PFSK-1 (cell line): Measurements from ENCODE around the gene ZCCHC17.

ENCODE experiments used
- FOXP2 ChIP-seq: optimal IDR thresholded peaks from 2 replicates; pipeline ENCODE3; 2011; ENCODE audit warnings: borderline replicate concordance, control low read depth, inconsistent platforms; ENCODE audit not compliant: insufficient read depth; ENCODE audit errors: extremely low read length, extremely low read depth
- POLR2AphosphoS5 ChIP-seq: IDR thresholded peaks from 2 replicates; pipeline ENCODE4 v1.6.1; 2012; ENCODE audit warnings: low read depth, mild to moderate bottlenecking, control low read depth, low read length, moderate library complexity
- SIN3A ChIP-seq: IDR thresholded peaks from 2 replicates; pipeline ENCODE4 v1.6.1; 2012; ENCODE audit warnings: mild to moderate bottlenecking, low read length, moderate library complexity, borderline replicate concordance; ENCODE audit not compliant: insufficient read depth
- TAF1 ChIP-seq: IDR thresholded peaks from 2 replicates; pipeline ENCODE4 v1.6.1; 2012; ENCODE audit warnings: low read length, control low read depth, borderline replicate concordance; ENCODE audit not compliant: insufficient read depth
- TF ChIP-seq, protein P1 (sequence below), 2 experiments: IDR thresholded peaks; 2 replicates each; pipeline versions ENCODE4 v1.6.1 to v1.8.0; 2011 to 2012; ENCODE audit warnings: low read depth in 2 of 2, low read length in 2 of 2, control low read depth in 1 of 2, inconsistent platforms in 1 of 2, mild to moderate bottlenecking in 1 of 2, moderate library complexity in 1 of 2; ENCODE audit not compliant: insufficient read depth in 1 of 2

The ZCCHC17 gene

DNA sequence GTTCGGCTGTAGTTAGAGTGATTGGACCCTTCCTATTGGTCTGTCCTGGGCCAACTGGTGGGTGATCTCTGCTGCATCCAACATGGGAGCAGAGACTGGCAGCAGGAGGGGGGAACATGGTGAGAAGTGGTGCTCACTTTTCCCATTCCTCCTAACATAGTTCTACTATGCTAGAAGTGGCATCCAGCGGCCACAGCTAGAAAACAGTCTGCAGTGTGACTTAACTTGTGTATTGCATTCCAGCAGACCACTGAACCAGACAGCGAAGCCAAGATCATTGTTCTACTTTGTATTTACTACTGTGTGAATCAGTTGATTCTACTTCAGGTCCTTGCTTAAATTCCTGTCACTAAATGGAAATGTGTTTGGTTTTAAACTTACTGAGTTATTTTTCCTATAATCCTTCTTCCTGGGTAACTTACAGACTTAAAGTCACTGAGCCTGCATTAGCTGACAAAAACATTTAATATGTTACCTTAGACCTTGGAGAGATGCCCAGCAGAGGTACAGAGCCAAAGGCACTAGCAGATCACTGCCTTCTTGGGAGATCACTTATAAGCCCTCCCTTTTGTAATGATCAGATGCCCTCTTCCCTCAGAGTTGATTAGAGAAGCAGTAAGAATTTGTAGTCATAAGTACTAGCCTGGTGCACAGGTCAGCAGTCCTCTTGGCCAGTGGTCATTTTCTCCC lies 67.9 kb downstream of the ZCCHC17 start:
- TF ChIP-seq TAF1 (no peak), POLR2AphosphoS5 (no peak), SIN3A (no peak), FOXP2 (no peak)
- TF ChIP-seq, protein P1, sequence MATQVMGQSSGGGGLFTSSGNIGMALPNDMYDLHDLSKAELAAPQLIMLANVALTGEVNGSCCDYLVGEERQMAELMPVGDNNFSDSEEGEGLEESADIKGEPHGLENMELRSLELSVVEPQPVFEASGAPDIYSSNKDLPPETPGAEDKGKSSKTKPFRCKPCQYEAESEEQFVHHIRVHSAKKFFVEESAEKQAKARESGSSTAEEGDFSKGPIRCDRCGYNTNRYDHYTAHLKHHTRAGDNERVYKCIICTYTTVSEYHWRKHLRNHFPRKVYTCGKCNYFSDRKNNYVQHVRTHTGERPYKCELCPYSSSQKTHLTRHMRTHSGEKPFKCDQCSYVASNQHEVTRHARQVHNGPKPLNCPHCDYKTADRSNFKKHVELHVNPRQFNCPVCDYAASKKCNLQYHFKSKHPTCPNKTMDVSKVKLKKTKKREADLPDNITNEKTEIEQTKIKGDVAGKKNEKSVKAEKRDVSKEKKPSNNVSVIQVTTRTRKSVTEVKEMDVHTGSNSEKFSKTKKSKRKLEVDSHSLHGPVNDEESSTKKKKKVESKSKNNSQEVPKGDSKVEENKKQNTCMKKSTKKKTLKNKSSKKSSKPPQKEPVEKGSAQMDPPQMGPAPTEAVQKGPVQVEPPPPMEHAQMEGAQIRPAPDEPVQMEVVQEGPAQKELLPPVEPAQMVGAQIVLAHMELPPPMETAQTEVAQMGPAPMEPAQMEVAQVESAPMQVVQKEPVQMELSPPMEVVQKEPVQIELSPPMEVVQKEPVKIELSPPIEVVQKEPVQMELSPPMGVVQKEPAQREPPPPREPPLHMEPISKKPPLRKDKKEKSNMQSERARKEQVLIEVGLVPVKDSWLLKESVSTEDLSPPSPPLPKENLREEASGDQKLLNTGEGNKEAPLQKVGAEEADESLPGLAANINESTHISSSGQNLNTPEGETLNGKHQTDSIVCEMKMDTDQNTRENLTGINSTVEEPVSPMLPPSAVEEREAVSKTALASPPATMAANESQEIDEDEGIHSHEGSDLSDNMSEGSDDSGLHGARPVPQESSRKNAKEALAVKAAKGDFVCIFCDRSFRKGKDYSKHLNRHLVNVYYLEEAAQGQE (IDR thresholded peaks at IDR 0.05; ENCODE audit: insufficient read depth in 1 of 2, low read depth in 2 of 2, low read length in 2 of 2): no peak

DNA sequence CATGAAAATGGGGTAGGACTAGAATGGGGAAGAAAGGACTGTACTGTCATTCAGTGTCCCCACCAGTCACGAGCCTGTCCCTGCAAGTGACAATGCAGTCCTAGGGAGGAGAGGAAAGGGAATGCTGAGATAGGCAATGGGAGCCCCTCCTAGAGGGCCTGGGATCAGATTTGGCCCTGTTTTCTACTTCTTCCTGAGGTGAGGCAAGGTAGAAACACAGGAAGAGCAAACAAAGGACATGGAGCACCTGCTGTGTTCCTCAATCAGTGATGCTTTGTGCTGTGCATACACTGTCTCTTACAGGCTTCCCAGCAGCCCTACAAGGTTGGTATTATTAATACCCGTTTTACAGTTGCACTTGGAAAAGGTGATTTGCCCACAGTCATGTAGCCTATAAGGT lies 70.0 kb downstream of the ZCCHC17 start:
- TF ChIP-seq FOXP2: no peak
- TF ChIP-seq SIN3A: no peak
- TF ChIP-seq POLR2AphosphoS5: no peak
- TF ChIP-seq TAF1: no peak
- TF ChIP-seq, protein P1 (IDR thresholded peaks at IDR 0.05; ENCODE audit: insufficient read depth in 1 of 2, low read depth in 2 of 2, low read length in 2 of 2): no peak

DNA sequence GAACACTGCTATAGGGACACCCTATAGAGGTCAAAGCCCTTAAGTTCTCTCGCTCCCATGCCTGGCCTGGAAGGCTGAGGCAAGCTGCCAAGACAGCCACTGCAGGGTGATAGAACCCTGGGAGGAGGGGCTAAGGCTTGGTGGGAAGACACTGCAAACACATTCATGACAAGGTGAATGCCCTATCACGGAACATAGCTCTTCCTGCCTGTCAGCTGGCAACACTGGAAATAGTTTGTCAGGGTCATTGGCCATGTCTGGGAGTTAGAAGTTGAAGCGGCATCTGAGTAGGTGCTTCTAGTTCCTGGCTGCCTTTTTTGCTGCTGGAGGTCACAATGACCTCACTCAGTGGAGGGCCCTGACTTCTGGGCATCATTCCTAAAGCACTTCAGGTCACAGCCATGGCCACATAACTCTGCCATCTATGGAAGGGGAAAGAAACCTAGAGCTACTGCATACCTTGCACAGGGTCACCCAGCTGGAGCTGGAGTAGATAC lies 71.8 kb downstream of the ZCCHC17 start:
- TF ChIP-seq FOXP2 (no peak), TAF1 (no peak), SIN3A (no peak)
- TF ChIP-seq, protein P1 (IDR thresholded peaks at IDR 0.05; ENCODE audit: insufficient read depth in 1 of 2, low read depth in 2 of 2, low read length in 2 of 2): no peak

DNA sequence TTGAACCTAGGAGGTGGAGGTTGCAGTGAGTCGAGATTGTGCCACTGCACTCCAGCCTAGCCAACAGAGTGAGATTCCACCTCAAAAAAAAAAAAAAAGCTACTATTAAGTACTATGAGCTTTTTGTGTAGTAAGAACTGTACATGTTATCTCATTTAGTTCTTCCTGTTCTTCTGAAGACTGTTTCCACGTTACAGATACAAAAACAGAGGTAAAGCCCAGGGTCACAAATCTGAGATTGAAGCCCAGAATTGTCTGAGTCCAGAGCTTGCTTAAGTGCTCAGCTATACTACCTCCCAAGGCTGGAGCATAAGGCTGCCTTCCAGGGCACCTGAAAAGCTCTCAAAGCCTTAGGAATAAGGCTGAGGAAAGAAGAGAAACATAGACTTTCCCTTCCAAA lies 73.2 kb downstream of the ZCCHC17 start:
- TF ChIP-seq FOXP2 (no peak), POLR2AphosphoS5 (no peak), TAF1 (no peak), SIN3A (no peak)
- TF ChIP-seq, protein P1 (IDR thresholded peaks at IDR 0.05; ENCODE audit: insufficient read depth in 1 of 2, low read depth in 2 of 2, low read length in 2 of 2): no peak
